HG02943 (cell line): ENCODE results near the gene RANBP2.
"Not testable (repeated sequence)": the region's sequence is repeated elsewhere in the genome, so short reads cannot be mapped to it uniquely, and the experiment has no call there.

Experiments
- ATAC-seq: cut with Tn5 transposase; IDR thresholded peaks from one replicate; pipeline ENCODE4 v1.9.1; 2021; ENCODE audit warnings: mild to moderate bottlenecking, low read depth, moderate library complexity; ENCODE audit not compliant: unreplicated experiment

Gene RANBP2

GRCh38 chr2:108767859-108768258 lies 48.6 kb downstream of the RANBP2 start:
- ATAC-seq: not testable (repeated sequence)

GRCh38 chr2:108776475-108776874 lies 57.2 kb downstream of the RANBP2 start:
- no peak for ATAC-seq

DNA sequence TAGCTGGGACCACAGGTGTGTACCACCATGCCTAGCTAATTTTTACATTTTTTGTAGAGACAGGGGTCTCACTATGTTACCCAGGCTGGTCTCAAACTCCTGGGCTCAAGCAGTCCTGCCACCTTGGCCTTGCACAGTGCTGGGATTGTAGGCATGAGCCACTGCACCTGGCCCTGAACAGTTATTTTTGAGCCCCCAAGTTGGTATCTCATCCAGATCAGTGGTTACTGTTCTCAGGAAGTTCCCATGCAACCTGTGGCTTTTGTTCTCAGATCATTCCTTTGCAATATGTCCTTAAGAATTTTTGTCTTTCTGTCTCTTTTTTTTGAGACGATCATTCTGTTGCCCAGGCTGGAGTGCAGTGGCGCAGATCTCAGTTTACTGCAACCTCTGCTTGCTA lies 59.6 kb downstream of the RANBP2 start:
- no peak for ATAC-seq

DNA sequence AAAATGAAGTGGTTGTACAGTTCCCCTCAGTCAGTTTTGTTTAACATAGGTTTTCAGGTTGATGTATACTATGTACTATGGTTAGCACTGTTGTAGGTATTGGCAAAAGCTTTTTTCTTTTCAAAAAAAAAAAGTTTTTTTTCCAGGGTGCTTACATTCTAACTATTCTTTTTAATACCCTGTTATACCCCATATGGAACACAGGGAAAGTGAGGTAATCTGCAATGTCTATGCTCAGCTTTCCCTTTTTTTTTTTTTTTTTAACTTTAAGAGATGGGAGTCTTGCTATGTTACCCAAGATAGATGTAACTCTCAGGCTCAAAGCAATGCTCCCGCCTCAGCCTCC lies 66.7 kb downstream of the RANBP2 start:
- ATAC-seq: no peak

GRCh38 chr2:108786354-108787215 lies 67.3 kb downstream of the RANBP2 start, which contains the start of gene CCDC138:
CCDC138 (plus strand) TSS chr2:108786771; CDS start chr2:108786823, 52 bp downstream.
- ATAC-seq: peak; percentile 96

DNA sequence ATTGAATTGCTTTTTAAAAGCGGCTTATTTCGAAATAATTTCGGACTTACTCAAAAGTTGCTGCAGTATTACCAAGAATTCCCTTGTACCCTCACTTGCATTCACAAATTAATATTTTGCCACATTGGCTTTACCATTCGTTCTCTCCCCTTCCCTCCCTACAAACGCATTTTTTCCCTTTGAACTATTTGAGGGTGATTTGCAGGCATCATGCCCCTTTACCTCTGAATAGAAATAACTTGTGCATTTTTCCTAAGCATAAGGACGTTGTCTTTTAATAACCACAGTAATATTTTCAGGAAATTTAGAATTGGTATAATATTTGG lies 67.9 kb downstream of the RANBP2 start:
- no peak for ATAC-seq

DNA sequence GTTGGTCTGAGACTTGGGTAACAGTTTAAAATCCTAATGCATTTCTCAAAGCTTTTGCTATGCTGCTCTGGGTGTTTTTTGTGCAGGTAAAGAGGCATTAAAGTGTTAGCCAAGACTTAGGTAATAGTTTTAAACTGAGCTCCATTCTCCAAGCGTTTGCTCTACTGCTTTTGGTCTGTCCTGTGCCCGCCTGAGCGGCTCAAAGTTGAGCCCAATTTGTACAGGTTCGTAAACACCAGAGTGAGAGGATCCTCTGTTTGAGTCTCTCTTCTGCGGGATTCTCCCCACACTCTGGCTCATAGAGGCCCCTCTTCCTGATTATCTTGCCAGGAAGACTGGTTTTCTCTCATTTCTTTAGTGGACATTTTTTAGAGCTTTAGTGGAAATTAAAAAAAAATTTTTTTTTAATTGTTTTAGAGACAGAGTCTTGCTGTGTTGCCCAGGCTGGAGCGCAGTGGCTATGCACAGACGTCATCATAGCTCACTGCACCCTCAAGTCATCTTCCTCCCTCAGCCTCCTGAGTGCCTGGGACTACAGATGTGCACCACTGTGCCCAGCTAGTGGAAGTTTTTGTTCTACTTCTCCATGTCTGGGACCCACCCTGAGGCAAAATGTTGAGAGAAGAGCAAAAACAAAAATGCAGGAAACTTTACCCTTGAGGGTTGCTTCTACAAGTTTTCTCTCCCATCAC lies 83.9 kb downstream of the RANBP2 start:
- ATAC-seq: no peak

- ATAC-seq: no peak
Observed at GRCh38 chr2:108805032-108805431, 85.8 kb downstream of the RANBP2 start.

DNA sequence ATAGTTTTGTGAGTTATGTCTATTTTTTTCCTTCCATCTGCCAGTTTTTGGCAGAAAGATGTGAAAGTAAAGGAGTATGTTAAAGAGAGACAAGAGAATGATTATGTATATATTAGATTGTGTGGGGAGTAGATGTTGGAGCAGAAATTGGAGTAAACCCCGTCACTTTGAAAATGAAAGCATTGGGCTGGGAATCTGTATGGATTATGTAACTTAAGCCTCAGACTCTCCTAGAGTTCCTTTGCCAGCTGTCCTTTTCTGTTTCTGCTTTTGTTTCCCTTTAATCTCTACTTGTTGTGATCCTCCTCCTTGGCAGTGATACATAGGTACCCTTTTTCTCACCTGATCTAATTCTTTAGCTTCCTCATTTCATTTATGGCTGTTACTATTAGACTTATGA lies 86.5 kb downstream of the RANBP2 start:
- ATAC-seq: no peak

DNA sequence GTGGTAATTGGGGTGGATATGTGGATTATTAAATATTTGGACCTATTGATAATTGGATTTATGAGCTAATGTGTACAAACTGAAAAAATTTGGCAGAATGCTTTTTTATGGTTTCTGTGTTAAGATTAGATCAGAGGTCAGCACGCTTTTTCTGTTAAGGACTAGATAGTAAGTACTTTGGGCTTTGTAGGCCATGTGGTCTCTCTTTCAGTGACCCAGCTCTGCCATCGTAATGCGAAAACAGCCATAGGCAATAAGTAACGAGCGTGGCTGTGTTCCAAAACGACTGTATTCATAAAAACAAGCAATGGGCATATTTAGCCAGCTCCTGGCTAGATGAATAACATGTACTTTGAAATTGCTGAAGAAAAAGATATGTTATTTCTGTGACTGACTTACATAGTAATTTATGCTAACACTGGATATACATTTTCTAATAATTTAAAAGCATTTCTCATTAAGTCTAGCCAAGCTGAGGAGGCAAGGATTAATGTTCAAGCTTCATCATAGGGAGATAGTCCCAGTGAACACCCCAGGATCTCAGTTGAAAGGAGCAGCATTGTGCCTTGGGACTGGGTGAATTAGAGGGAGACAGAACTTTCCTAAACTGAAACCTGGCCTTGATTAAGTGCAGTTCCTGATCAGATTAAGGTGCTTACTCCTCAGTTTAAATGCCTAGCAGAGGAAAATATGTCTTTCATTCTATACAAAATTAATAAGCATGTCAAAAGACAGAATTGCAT lies 87.3 kb downstream of the RANBP2 start:
- ATAC-seq: no peak

GRCh38 chr2:108809936-108810335 lies 90.7 kb downstream of the RANBP2 start:
- no peak for ATAC-seq

- ATAC-seq: no peak
Observed at GRCh38 chr2:108810993-108811957, 92.0 kb downstream of the RANBP2 start.

DNA sequence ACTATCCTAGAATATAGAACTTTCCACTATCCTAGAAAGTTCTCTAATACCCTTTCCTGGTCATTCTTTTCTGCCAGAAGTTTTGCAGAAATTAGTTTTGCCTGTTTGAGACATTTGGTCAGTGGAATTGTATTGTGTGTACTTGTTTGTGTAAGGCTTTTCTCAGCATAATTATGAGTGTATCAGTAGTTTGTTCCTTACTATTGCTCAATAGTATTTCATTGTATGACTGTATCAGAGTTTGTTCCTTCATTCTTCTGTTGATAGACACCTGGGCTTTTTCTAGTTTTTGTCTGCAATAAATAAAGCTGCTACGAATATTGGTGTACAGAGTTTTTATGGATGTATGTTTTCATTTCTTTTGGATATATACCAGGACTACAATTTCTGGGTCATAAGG lies 94.5 kb downstream of the RANBP2 start:
- no peak for ATAC-seq

DNA sequence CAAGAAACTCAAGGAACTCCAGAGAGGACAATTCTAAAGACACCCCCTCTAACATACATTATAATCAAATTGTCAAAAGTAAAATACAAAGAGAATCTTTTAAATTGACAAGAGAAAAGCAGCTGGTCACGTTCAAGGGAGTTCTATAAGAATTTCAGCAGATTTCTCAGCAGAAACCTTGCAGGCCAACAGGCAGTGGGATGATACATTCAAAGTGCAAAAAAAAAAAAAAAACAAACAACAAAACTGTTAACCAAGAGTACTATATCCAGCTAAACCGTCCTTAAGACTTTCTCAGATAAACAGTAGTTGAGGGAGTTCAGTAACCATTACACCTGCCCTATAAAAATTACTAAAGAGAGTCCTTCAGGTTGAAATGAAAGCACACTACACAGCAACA lies 101.2 kb downstream of the RANBP2 start:
- ATAC-seq: no peak

DNA sequence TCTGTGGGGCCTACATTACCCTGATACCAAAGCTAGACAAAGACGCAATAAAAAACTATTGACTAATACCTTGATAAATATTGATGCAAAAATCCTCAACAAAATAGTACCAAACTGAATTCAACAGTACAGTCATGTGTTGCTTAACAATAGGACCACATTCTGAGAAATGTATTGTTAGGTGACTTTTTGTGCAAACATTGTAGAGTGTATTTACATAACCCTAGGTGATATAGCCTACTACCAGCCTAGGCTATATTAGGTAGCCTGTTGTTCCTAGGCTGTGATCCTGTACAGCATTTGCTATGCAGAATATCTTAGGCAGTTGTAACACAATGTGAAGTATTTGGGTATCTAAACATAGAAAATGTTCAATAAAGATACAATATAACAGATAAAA lies 104.0 kb downstream of the RANBP2 start:
- no peak for ATAC-seq

DNA sequence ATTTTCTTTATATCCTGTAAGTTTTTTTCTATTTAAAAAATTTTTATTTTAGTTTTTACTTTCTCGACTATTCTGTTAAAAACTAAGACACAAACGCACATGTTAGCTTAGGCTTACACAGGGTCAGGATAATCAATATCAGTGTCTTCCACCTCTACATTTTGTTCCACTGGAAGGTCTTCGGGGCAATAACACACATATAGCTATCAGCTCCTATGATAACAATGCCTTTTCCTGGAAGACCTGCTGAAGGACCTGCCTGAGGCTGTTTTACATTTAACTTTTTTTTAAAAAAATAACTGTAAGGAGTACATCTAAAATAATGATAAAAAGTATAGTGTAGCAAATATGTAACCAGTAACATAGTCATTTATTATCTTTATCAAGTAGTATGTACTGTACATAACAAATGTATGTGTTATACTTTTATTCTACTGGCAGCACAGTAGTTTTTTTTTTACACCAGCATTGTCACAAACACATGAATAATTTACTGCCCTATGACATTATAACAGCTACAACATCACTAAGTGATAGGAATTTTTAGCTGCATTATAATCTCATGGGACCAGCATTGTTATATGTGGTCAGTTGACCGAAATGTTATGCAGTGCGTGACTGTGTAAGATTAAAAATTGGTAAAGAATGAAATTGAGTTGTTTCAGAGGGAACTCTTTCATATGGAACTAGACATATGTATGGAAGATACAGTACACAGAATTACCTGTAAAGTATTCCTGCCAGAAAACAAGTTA lies 105.2 kb downstream of the RANBP2 start:
- no peak for ATAC-seq

GRCh38 chr2:108825254-108825653 lies 106.0 kb downstream of the RANBP2 start:
- ATAC-seq: no peak

DNA sequence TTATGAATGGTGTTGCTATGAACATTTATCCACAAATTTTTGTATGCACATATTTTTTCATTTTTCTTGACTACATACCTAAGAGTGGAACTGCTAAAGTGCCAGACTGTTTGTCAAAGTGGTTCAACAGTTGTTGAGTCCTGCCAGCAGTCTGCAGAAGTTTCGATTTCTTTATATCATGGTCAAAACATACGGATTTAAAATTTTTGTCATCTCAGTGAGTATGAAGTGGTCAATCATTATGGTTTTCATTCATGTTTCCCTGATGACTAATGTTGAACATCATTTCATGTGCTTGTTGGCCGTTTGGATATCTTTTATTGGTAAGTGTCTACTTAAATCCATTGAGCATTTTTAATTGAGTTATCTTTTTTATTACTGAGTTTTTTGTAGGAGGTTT lies 106.5 kb downstream of the RANBP2 start:
- ATAC-seq: no peak

DNA sequence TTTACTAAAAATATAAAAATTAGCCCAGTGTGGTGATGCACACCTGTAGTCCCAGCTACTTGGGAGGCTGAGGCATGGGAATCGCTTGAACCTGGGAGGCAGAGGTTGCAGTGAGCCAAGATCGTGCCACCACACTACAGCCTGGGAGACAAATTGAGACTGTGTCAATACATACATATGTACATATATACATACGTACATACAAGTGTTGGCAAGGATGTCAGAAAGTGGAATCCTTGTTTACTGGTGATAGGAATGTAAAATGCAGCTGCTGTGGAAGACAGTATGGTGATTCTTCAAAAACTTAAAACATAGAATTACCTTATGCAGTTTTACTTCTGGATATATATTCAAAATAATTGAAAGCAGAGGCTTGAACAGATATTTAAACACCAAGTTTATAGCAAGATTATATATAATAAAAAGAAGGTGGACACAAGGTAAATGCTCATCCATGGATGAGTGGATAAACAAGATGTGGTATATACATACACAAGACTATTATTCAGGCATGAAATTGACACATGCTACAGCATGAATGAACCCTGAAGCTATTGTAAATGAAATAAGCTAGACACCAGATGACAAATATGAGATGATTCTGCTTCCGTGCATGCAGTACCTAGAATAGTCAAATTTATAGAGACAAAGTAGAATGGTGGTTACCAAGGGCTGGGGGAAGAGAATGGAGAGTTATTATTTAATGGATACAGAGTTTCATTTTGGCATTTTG lies 110.5 kb downstream of the RANBP2 start:
- ATAC-seq: no peak
